ENCODE data around the gene KLHL40. TPM values are rescaled to one million over a fixed set of nuclear protein-coding genes. Genes with fewer than 3 reads are reported as not detected.

The KLHL40 gene
- polyA plus RNA-seq, 1 donor (not counting 4 experiments of a cell fraction or from before 2014, with no cell fraction given): not detected

DNA sequence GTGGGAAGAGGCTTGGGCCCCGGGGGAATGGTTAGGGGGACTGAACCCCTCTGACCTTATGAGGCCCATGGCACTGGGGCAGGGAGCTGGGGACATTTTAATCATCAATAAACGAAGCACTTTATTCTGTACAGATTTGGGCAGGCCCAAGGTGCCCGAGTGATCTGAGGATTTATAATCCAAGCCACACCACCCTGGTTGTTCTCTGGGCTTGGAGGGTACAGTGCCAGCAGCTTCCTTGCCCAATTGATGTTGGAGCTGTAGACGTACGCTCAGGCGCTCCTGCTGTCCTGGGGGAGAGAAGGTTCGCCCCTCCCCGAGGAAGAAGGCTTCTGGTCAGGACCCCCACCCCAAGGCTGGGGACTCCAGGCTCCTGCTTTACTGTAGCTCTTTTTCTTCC, 19.3 kb upstream of the KLHL40 start:
- no peak overlapping the region for H3K4me3 ChIP-seq (ENCODE audit: control insufficient read depth in 2 of 3, extremely low read depth in 1 of 3, insufficient read depth in 2 of 3, low read depth in 1 of 3, low read length in 3 of 3)
- no peak overlapping the region for H2AFZ ChIP-seq (ENCODE audit: control insufficient read depth, low read length)
- no peaks in the 10 kb centered on the region for H3K27me3 ChIP-seq (ENCODE audit: control insufficient read depth, extremely low read depth, insufficient read depth, low read length)
- FAIRE-seq (no peak), DNase-seq (ENCODE audit: low read depth, low spot score) (no peak)
- no peak for TF ChIP-seq CTCF (optimal IDR thresholded peaks at IDR 0.05 in 1 of 3, IDR thresholded peaks at IDR 0.05 in 1 of 3, conservative IDR thresholded peaks at IDR 0.05 in 1 of 3; ENCODE audit: extremely low read depth in 1 of 3, insufficient read depth in 2 of 3, low read length in 3 of 3)
- TF ChIP-seq EZH2 (IDR thresholded peaks at IDR 0.05; ENCODE audit: low read length): no peak
- no peaks in the 10 kb centered on the region for H3K9me3 ChIP-seq (ENCODE audit: control insufficient read depth, low read depth, low read length)
- no peak overlapping the region for H3K9ac ChIP-seq (ENCODE audit: control insufficient read depth, extremely low read depth, insufficient read depth, low read length)
- no peaks in the 10 kb centered on the region for H3K9me1 ChIP-seq (ENCODE audit: control insufficient read depth, extremely low read depth, insufficient read depth, low read length)
- peaks cover 5% of the 10 kb centered on the region in 2 experiments for H3K36me3 ChIP-seq (ENCODE audit: control insufficient read depth in 2 of 2, extremely low read depth in 1 of 2, insufficient read depth in 2 of 2, low read length in 2 of 2)
- no peak overlapping the region for H3K4me2 ChIP-seq (ENCODE audit: control insufficient read depth, extremely low read depth, insufficient read depth, low read depth, low read length)
- no peak overlapping the region for H3K27ac ChIP-seq (ENCODE audit: control insufficient read depth, insufficient read depth, low read length)
- no peaks in the 10 kb centered on the region for H4K20me1 ChIP-seq (ENCODE audit: control insufficient read depth, extremely low read depth, insufficient read depth, low read length)
- no peaks in the 10 kb centered on the region for H3K79me2 ChIP-seq (ENCODE audit: control insufficient read depth, insufficient read depth, low read length)
- dilution Hi-C loops (cut with MboI; ENCODE audit: extremely low pct_ligation_motif_present, low sequenced_read_pairs): no loop called here
- H3K4me1 ChIP-seq (ENCODE audit: control insufficient read depth, extremely low read depth, insufficient read depth, low read length): peaks cover 4% of the 10 kb centered on the region

DNA sequence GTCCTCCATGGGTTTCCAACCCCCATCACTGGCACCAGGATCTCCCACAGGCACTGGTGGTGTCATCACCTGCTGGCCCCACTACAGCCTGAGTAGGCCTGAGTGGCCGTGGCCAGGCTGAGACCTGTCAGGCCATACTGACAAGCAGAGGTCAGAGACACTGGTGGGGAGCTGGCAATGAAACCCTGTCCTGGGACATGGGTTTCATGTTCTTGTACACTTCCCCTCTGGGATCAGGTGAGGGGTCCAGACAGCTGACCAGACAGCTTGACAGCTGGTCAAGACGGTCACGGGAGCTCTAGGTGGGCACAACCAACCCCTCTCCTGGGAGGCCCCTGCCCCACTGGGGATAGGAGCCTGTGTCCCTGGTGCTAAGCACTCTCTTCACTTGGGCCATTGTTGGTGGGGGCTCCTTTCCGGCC, 18.7 kb upstream of the KLHL40 start:
- Histone ChIP-seq H3K79me2 (ENCODE audit: control insufficient read depth, insufficient read depth, low read length) (no peaks in the 10 kb centered on the region), H3K9me3 (ENCODE audit: control insufficient read depth, low read depth, low read length) (no peaks in the 10 kb centered on the region), H4K20me1 (ENCODE audit: control insufficient read depth, extremely low read depth, insufficient read depth, low read length) (no peaks in the 10 kb centered on the region), H2AFZ (ENCODE audit: control insufficient read depth, low read length) (no peak overlapping the region), H3K4me2 (ENCODE audit: control insufficient read depth, extremely low read depth, insufficient read depth, low read depth, low read length) (no peak overlapping the region), H3K4me1 (ENCODE audit: control insufficient read depth, extremely low read depth, insufficient read depth, low read length) (peaks cover 4% of the 10 kb centered on the region), H3K36me3 (ENCODE audit: control insufficient read depth in 2 of 2, extremely low read depth in 1 of 2, insufficient read depth in 2 of 2, low read length in 2 of 2) (peaks cover 2 to 3% of the 10 kb centered on the region in 2 experiments), H3K27ac (ENCODE audit: control insufficient read depth, insufficient read depth, low read length) (no peak overlapping the region), H3K27me3 (ENCODE audit: control insufficient read depth, extremely low read depth, insufficient read depth, low read length) (no peaks in the 10 kb centered on the region), H3K4me3 (ENCODE audit: control insufficient read depth in 2 of 3, extremely low read depth in 1 of 3, insufficient read depth in 2 of 3, low read depth in 1 of 3, low read length in 3 of 3) (no peak overlapping the region), H3K9ac (ENCODE audit: control insufficient read depth, extremely low read depth, insufficient read depth, low read length) (no peak overlapping the region), H3K9me1 (ENCODE audit: control insufficient read depth, extremely low read depth, insufficient read depth, low read length) (no peaks in the 10 kb centered on the region)
- DNase-seq (ENCODE audit: low read depth, low spot score) (no peak), FAIRE-seq (no peak)
- dilution Hi-C loops (cut with MboI; ENCODE audit: extremely low pct_ligation_motif_present, low sequenced_read_pairs): no loop called here
- TF ChIP-seq CTCF (optimal IDR thresholded peaks at IDR 0.05 in 1 of 3, IDR thresholded peaks at IDR 0.05 in 1 of 3, conservative IDR thresholded peaks at IDR 0.05 in 1 of 3; ENCODE audit: extremely low read depth in 1 of 3, insufficient read depth in 2 of 3, low read length in 3 of 3) (no peak), EZH2 (IDR thresholded peaks at IDR 0.05; ENCODE audit: low read length) (no peak)
